Endodermal cell (in vitro differentiated cells): ENCODE measurements around the gene CNTNAP5. TPM values are rescaled to one million over a fixed set of nuclear protein-coding genes. Genes with fewer than 3 reads are reported as not detected.
A peak's percentile ranks its signal among the peaks of the same experiment; 100 is the strongest.

ENCODE experiments used
- DNase-seq: peaks from one replicate; pipeline ENCODE4 v3.0.0-alpha.2; 2017
- H3K27ac ChIP-seq: 2 replicates; pipeline ENCODE4 v1.5.1; 2013; ENCODE audit warnings: mild to moderate bottlenecking, low read depth, low read length, moderate library complexity
- H3K27me3 ChIP-seq: 2 replicates; pipeline ENCODE4 v1.6.1; 2013; ENCODE audit warnings: mild to moderate bottlenecking, low read length, moderate library complexity; ENCODE audit not compliant: insufficient read depth, control insufficient read depth, poor library complexity, severe bottlenecking
- H3K36me3 ChIP-seq: 2 replicates; pipeline ENCODE4 v1.7.0; 2013; ENCODE audit warnings: mild to moderate bottlenecking, low read length, moderate library complexity; ENCODE audit not compliant: control insufficient read depth, insufficient read depth
- H3K4me1 ChIP-seq: one replicate; pipeline ENCODE4 v1.7.0; 2013; ENCODE audit warnings: low read length; ENCODE audit not compliant: control insufficient read depth, insufficient read depth
- H3K4me3 ChIP-seq: 2 replicates; pipeline ENCODE4 v1.5.1; 2013; ENCODE audit warnings: mild to moderate bottlenecking, low read length, moderate library complexity
- H3K9ac ChIP-seq: 2 replicates; pipeline ENCODE4 v1.6.1; 2013; ENCODE audit warnings: mild to moderate bottlenecking, low read length, moderate library complexity; ENCODE audit not compliant: poor library complexity, severe bottlenecking; ENCODE audit errors: extremely low read depth
- H3K9me3 ChIP-seq: 2 replicates; pipeline ENCODE4 v1.6.1; 2013; ENCODE audit warnings: mild to moderate bottlenecking, low read length, moderate library complexity; ENCODE audit not compliant: control insufficient read depth
- H3K27ac Mint-ChIP-seq: 2 replicates; pipeline ENCODE4 v1.8.0; 2020; ENCODE audit warnings: mixed read lengths
- H3K27me3 Mint-ChIP-seq: 2 replicates; pipeline ENCODE4 v1.8.0; 2021; ENCODE audit warnings: mild to moderate bottlenecking, mixed read lengths; ENCODE audit not compliant: insufficient read depth
- H3K36me3 Mint-ChIP-seq: 2 replicates; pipeline ENCODE4 v1.8.0; 2020; ENCODE audit warnings: low read depth, mixed read lengths
- H3K4me1 Mint-ChIP-seq: 2 replicates; pipeline ENCODE4 v1.8.0; 2020; ENCODE audit warnings: mixed read lengths
- H3K4me3 Mint-ChIP-seq: 2 replicates; pipeline ENCODE4 v1.8.0; 2020; ENCODE audit warnings: mild to moderate bottlenecking, moderate library complexity, mixed read lengths
- H3K9me3 Mint-ChIP-seq: 2 replicates; pipeline ENCODE4 v1.8.0; 2020; ENCODE audit warnings: mild to moderate bottlenecking, mixed read lengths
- CTCF ChIP-seq: fragments of 200-600 bp; sonication (generic); conservative IDR thresholded peaks from 2 replicates; pipeline ENCODE4 v1.5.0; 2021; ENCODE audit warnings: antibody characterized with exemption, mild to moderate bottlenecking
- WGBS, 2 experiments: methylation state at CpG; one replicate each; pipeline versions ENCODE4 v1.1.5 to v1.1.7; 2013; ENCODE audit warnings: missing lambda C conversion rate in 2 of 2, mixed read lengths in 1 of 2; ENCODE audit not compliant: insufficient coverage in 1 of 2, insufficient read length in 1 of 2; 5-methylcytosine and 5-hydroxymethylcytosine counted together
- total RNA-seq, 2 donors: library from RNA; stranded (reverse); fragmentation: NEBNext Ultra II Directional in 1 of 2; extraction: Animal tissue kit (Norgen Biotek cat#: 25700) in 1 of 2; gene quantifications; 2 replicates in 1 of 2; 3 replicates in 1 of 2; pipeline ENCODE4 v1.2.1, GENCODE V29; 2021

Gene CNTNAP5
- total RNA-seq, 2 donors from 2014 or later, result 0.70 to 4.4 TPM

GRCh38 chr2:124923097-124923496, 898.0 kb downstream of the CNTNAP5 start:
- H3K36me3 ChIP-seq, result no peaks in the 10 kb centered on the region
- no peak for TF ChIP-seq CTCF
- H3K9ac ChIP-seq, result no peak overlapping the region
- Mint-ChIP-seq H3K36me3 (no peaks in the 10 kb centered on the region), H3K27ac (no peak overlapping the region), H3K27me3 (no peaks in the 10 kb centered on the region), H3K4me3 (no peak overlapping the region), H3K9me3 (peaks cover 2% of the 10 kb centered on the region), H3K4me1 (no peaks in the 10 kb centered on the region)
- no peak for DNase-seq
- H3K9me3 ChIP-seq, result no peaks in the 10 kb centered on the region
- no peak overlapping the region for H3K27ac ChIP-seq
- no peaks in the 10 kb centered on the region for H3K27me3 ChIP-seq
- 95 to 100% methylated on average over 1 to 3 of the region's 3 CpGs for WGBS, 2 experiments
- no peaks in the 10 kb centered on the region for H3K4me1 ChIP-seq
- H3K4me3 ChIP-seq, result no peak overlapping the region

- H3K27ac Mint-ChIP-seq, result no peak overlapping the region
- H3K36me3 ChIP-seq, result no peaks in the 10 kb centered on the region
- no peak overlapping the region for H3K4me3 Mint-ChIP-seq
- H3K9me3 Mint-ChIP-seq, result no peaks in the 10 kb centered on the region
- no peak overlapping the region for H3K9ac ChIP-seq
- no peaks in the 10 kb centered on the region for H3K27me3 ChIP-seq
- H3K27ac ChIP-seq, result no peak overlapping the region
- H3K4me3 ChIP-seq, result no peak overlapping the region
- H3K36me3 Mint-ChIP-seq, result no peaks in the 10 kb centered on the region
- no peaks in the 10 kb centered on the region for H3K27me3 Mint-ChIP-seq
- H3K4me1 Mint-ChIP-seq, result no peaks in the 10 kb centered on the region
- WGBS, 2 experiments, result 96% methylated on average over 1 of the region's 1 CpG; no CpG with 5 or more reads in 1 of the 2 experiments
- DNase-seq, result no peak
- no peaks in the 10 kb centered on the region for H3K4me1 ChIP-seq
- H3K9me3 ChIP-seq, result no peaks in the 10 kb centered on the region
- no peak for TF ChIP-seq CTCF
Observed at GRCh38 chr2:124933883-124934282, 908.8 kb downstream of the CNTNAP5 start.

- no peaks in the 10 kb centered on the region for H3K27me3 ChIP-seq
- WGBS, 2 experiments, result 91% methylated on average over 1 of the region's 2 CpGs; no CpG with 5 or more reads in 1 of the 2 experiments
- H3K9me3 Mint-ChIP-seq, result no peaks in the 10 kb centered on the region
- no peaks in the 10 kb centered on the region for H3K9me3 ChIP-seq
- DNase-seq, result no peak
- no peak overlapping the region for H3K4me3 Mint-ChIP-seq
- no peak overlapping the region for H3K4me3 ChIP-seq
- H3K36me3 Mint-ChIP-seq, result no peaks in the 10 kb centered on the region
- no peak overlapping the region for H3K27ac Mint-ChIP-seq
- TF ChIP-seq CTCF, result no peak
- peak overlapping the region; percentile 16 for H3K27ac ChIP-seq
- no peaks in the 10 kb centered on the region for H3K4me1 ChIP-seq
- H3K27me3 Mint-ChIP-seq, result no peaks in the 10 kb centered on the region
- H3K4me1 Mint-ChIP-seq, result no peaks in the 10 kb centered on the region
- H3K9ac ChIP-seq, result no peak overlapping the region
- no peaks in the 10 kb centered on the region for H3K36me3 ChIP-seq
Observed at GRCh38 chr2:124953921-124954320, 928.8 kb downstream of the CNTNAP5 start.
